Stimulated activated CD4-positive, alpha-beta T cell treated with anti-CD3 and anti-CD28 coated beads, TNF-alpha, amount 100 ng/mL, for 24 hours (primary cell): ENCODE data around the gene GREB1.

Experiments used
- DNase-seq, 3 experiments: peaks; one replicate each; pipeline ENCODE4 v3.0.0-alpha.2; 2020; ENCODE audit warnings: low read depth in 3 of 3

GREB1 gene

DNA sequence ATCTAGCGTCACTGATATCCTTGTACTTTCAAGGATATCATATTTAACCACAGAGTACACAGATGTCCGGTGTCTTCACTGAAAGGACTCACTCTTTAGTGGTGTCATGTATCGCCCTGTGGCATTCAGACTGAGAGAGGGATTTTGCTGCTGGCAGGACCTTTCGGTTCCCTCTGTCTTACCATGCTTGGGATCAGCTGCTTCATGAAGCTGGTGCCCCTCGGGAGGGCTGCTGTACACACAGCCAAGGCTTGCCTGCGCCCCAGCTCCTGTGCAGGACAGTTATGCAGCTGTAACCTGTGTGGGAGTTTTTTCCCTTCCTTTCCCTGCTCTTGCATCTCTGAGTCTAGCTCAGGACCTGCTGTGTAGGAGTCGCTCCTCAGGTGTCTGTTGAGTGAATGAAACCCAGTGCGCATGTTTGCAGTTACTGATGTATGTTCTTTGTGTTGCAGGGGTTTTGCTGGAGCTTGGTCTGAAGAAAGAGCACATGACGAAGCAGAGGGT is 64.4 kb downstream of the GREB1 start:
- DNase-seq, result no peak

DNA sequence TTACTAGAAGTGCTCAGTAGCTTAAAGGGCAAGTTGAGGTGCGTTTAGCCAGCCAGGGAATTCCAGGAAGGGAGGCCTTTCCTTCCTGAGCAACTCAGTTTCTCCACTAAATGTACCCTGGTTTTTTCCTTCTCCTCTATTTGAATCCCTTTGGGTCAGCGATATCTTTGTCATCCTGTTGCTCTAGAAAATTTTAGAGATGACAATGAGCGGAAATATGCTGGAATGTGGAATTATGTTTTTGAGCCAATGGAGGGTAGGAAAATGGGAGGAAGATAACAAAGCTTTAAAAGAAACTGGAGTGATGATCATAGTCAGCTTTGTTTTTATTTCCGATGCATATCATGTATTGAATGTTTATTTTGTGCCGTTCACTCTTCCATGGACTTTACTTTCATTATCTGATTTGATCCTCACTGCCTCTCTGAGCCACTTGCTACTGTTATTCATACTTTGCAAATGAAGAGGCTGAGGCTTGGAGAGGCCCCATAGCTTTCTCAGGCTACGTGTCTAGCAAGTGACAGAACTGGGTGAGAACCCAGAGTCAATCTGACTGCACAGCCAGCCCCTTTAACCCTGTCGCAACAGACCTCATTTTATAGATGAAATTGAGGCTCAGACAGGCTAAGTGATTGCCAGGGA is 68.8 kb downstream of the GREB1 start:
- no peak for DNase-seq

DNA sequence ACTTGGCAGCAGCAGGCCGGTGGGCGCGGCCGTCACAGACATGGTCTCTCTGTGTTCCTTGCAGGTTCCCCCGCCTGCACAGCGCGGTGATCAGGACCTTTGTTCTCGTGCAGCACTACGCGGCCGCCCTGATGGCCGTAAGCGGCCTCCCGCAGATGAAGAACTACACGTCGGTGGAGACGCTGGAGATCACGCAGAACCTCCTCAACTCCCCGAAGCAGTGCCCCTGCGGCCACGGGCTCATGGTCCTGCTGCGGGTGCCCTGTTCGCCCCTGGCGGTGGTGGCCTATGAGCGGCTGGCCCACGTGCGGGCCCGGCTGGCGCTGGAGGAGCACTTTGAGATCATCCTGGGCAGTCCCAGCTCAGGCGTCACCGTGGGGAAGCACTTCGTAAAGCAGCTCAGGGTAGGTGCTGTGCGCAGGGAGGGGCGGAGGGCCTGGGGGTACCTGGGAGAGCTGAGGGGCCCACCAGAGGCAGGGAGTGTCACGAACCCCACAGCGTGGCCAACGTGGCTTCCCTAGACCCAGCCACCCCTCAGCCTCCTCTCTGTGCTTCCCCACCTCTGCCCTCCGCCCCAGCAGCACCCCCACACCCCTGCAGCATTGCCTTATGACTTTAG is 76.9 kb downstream of the GREB1 start:
- no peak for DNase-seq

DNA sequence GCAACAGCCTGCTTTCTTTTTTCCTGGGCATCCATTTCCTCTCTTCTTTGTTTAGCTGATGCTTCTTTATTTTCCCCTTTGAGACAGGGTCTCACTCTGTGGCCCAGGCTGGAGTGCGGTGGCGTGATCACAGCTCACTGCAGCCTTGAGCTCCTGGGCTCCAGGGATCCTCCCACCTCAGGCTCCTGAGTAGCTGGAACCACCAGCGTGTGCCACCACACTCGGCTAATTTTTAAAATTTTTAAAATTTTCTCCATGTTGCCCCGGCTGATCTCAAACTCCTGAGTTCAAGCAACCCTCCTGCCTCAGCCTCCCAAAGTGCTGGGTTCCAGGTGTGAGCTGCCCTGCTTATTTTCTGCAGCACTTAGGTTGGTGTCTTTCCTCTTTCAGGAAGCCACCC is 77.4 kb downstream of the GREB1 start:
- no peak for DNase-seq

DNA sequence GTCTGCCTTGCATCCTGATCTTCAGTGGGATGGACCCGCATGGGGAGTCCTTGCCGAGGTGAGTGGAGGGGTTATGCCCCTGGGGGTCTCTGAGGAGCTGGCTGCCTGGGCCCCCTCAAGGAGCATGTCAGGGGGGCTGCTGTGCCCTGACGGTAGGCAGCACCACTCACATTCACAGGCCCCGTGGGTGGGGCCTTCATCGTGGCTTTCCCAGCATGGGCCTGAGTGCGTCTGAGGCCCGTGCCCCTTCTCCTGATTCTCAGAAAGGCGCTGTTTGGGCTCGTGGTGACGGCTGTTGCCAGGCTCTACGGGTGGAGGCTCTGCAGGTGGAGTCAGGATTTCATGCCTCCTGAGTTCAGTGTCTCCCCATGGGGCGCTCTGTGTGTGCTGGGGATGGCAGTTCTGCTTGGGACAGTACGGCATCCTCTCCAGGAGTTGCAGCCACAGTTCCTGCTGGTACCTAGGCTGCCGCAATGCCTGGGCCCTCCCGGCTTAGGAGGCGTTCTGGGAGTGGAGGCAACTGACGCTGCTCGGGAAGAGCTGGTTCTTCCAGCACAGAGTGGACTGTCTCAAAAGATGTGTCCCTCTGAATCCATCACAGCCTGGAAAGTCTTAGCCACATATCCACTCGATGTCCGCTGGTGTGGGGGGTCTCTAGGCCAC is 78.8 kb downstream of the GREB1 start:
- no peak for DNase-seq

DNA sequence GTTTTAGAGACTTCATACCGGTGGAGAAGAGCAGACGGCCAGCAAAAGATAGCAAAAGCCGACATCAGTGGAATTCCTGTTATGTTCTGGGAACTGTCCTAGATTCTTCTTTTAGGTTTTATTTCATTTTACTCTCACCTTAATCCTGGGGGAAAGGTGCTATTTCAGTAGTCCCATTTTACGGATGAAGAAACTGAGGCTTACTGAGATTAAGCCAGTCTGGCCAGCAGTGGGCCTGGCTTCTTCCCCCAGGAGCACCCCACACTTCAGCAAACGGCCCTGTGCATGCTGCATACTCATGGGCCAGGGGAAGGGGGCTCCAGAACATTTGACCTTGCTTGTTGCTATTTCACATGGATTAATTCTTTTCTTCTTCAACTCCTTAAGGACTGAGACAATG is 79.5 kb downstream of the GREB1 start:
- DNase-seq, result no peak

DNA sequence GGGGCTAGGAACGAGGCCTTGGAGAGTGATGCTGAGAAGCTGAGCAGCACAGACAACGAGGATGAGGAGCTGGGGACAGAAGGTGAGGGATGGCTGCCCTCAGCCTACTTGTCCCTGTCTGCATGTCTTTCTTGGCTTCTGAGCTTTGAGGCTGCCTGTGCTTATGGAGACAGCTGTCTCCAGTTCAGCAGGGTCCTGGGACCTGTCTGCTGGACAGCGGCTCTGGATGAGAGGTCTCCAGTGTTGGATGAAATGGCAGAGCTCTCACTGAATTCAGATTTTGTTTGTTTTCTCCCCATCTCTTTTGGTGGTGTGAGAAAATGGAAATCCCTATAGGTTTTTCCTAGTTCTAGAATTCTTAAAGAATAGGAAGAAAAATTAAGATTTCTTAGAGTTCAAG is 81.4 kb downstream of the GREB1 start:
- DNase-seq, result no peak

DNA sequence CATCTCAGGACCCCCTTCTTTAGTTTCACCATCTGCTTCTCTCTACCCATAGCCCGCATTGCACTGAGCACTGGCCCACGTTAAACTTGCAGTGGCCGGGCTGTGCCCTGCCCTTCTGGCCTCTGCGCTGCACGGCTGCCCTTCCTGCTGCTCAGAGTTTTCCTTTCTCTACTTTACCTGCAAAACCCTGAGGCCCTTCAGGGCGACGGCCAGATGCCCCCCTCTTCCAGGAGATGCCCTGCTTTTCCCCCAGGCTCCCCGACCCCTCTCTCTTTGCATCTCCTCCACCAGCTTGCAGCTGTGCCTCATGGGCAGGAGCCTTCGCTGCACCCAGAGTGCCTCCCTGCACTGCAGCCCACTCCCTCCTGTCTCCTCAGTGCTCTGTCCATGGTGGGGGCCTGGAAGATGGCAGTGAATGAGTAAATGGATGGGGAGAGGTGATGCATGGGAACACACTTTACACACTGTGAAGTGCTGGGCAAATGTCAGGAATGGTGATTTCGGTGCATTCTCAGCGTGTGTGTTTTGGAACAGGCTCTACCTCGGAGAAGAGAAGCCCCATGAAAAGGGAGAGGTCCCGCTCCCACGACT is 82.3 kb downstream of the GREB1 start:
- DNase-seq, result no peak

DNA sequence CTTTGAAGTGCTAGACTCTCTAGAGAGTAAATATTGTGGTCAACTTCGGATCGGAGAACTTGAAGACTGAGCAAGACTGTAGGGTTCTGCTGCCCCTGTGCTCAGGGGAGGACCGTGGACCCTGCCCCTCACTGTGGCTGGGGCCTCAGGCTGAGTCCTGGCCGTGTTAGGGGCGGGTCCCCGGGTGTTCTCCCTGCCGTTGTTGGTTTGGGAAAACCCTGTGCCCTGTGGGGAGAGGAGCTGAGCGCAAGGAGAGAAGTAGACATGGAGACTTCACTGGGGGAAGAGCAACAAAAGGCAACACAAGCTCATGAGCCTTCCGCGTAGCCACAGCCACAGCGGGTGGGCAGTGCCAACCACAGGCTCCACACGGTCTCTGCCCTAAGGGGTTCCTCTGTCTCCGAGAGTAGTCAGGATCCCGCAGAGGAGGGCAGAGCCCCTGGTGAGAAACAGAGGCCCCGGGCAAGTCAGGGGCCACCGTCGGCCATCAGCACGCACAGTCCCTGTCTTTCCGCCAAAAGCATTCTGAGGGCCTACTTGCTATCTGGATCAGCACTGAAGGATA is 83.1 kb downstream of the GREB1 start:
- DNase-seq, result no peak

DNA sequence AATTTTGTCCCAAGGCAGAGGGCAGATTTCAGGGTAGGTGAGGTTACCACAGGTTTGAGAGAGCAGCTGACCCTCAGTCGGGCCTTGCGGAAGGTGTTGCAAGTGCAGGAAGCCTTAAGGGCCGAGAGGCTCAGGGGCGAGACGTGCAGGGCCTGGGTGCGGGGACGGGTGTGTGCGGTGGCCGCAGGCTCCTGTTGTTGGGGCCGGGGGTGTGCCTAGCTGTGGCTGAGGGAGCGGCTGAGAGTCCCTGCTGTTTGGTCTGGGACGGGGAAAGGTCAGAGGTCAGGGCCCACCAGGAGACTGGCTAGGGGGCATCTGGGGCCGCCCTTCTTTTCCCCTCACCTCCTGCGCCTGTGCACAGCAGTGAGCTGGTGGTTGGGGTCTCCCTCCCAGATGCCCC is 83.7 kb downstream of the GREB1 start:
- DNase-seq, result no peak

DNA sequence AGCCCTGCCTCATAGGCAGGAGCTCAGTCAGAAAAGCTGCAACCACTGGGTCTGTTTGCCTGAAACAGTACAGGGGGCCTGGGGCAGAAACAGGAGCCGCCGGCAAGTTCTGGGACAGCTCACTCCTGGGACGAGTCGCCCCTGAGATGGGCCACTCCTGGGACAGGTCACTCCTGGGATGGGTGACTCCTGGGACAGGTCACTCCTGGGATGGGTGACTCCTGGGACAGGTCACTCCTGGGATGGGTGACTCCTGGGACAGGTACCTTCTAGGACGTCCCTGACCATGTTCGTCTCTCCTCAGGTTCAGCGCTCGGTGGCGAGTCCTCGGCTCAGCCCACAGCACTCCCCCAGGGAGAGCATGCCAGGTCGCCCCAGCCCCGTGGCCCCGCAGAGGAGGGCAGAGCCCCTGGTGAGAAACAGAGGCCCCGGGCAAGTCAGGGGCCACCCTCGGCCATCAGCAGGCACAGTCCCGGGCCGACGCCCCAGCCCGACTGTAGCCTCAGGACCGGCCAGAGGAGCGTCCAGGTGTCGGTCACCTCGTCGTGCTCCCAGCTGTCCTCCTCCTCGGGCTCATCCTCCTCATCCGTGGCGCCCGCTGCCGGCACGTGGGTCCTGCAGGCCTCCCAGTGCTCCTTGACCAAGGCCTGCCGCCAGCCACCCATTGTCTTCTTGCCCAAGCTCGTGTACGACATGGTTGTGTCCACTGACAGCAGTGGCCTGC is 84.3 kb downstream of the GREB1 start:
- DNase-seq, result no peak

DNA sequence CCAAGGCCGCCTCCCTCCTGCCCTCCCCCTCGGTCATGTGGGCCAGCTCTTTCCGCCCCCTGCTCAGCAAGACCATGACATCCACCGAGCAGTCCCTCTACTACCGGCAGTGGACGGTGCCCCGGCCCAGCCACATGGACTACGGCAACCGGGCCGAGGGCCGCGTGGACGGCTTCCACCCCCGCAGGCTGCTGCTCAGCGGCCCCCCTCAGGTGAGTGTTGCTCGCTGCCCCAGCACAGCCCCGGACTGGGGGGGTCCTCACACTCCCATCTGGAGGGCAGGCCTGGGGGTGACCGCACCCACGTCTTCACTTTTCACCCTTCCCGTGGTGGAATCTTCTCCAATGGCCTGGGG is 84.8 kb downstream of the GREB1 start:
- no peak for DNase-seq

DNA sequence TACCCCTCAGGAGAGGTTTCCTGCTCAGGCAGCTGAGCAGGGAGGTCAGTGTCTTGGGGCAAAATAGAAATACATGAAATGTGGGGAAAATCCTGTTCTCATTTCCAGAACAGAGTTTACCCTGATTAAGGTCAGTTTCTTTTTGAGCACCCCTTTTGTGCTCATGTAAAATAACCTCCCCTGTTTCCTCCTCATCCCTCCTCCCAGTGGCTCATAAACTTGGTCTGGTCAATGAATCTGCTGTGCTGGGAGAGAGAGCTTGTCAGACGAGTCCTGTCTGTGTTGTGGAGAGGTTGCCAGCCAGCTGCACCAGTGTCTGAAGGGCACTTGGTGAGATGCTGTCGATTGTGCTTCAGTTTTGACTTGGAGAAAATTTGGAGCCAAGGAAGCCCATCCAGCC is 87.6 kb downstream of the GREB1 start:
- no peak for DNase-seq

DNA sequence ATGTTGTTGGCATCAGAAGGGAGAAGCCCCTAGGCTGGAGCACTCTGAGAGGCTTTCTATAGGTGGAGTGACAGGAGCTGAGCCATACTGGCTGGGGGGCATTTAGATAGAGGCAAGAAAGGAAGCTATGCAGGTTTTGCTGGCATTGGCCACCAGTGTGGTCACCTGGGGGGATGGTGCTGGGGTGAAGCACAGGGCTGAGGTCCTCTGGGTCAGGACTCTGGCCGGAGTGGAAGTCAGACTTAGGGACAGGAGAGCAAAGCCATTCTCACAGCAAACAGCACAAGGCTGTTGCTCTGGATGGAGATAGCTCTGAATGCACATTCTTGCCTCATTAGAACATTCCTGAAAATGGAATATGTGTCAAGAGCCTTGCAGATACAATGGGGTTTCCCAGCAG is 88.8 kb downstream of the GREB1 start:
- no peak for DNase-seq

DNA sequence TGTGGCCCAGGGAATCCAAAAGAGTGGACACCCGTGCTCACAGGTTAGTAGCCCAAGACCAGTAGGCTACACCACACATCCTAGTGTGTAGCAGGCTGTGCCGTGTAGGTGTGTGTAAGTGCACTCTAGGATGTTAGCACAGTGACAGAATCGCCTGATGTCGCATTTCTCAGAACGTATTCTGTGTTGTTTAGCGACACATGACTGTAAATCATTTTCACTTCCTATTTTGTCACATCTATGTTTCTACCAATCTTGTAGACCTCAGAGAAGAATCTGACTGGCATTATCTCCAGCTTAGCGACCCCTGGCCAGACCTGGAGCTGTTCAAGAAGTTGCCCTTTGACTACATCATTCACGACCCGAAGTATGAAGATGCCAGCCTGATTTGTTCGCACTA is 91.0 kb downstream of the GREB1 start:
- DNase-seq, result no peak

DNA sequence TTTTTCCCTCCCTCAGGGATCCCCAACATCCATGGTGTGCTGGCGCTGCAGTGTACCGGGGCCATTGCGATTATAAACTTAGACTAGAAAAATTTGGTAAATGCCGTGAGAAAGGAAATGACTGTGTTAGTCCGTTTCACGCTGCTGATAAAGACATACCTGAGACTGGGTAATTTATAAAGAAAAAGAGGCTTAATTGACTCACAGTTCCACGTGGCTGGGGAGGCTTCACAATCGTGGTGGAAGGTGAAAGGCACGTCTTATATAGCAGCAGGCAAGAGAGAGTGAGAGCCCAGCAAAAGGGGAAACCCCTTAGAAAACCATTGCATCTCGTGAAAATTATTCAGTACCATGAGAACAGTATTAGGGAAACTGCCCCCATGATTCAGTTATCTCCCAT is 91.8 kb downstream of the GREB1 start:
- no peak for DNase-seq

DNA sequence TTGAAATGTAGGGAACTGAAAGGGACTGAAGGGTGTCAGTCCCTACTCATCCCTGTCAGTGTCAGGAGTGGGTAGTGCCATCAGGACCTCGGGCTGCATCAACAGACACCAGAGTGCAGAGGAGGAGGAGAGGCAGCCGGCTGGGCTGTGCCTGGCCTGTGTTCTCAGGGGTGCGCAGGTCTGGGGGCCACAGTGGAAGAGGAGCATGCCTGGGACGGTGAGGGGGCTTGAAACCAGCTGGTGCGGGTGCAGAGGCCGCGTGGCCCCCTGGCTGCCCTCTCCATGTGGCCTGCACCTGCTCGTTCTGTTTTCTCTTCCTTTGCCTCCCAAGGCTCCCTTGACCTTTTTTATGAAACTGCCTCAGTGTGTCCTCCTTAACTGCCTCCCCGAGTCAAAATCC is 94.8 kb downstream of the GREB1 start:
- no peak for DNase-seq

DNA sequence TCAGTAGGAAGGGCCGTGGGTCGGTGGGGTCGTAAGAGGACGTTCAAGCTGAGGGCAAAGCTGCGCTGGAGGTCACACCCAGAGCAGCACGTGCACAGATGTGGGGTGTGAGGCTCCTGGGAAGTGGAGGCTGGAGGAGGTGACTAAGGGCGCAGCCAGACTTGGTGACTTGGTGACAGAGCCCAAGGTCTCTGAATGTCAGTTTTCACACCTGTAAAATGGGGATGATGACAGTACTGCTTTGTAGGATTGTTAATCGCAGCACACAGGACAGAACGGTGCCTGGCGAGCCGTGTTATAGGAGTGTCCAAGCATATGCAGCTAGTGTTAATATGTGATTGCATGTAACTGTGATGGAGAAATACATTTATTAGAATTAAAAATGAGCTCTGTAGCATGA is 95.4 kb downstream of the GREB1 start:
- no peak for DNase-seq

DNA sequence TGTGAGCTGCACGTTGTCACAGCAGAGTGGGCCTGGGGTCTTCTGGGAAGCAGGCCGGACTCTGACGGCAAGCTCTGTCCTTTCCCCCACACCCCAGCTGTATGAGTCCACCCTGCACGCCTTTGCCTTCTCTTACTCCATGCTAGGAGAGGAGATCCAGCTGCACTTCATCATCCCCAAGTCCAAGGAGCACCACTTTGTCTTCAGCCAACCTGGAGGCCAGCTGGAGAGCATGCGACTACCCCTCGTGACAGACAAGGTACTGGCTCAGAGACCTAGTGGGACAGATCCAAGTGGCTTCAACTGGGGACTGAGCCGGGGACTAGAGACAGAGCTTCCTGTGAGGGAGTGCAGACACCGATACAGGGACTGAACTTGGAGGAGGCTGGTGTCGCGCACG is 96.0 kb downstream of the GREB1 start:
- DNase-seq, result no peak

DNA sequence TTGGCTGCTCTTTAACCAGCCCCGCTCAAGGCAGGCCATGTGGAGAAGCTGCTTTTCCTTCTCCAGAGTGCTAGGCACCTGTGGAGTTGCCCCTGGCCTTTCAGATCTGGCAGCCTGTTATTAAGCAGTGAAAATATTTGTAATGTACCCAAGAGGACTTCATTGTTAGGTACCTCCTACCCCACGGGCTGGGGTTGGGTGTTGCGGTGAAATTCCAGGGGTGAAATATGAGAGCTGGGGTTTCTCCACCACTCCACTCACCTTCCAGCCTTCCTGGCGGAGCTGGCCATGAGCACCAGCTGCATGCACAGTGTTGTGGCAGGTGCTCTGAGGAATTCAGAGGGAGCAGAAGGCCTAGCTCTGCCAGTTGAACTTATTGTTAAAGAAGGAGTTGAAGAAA is 97.0 kb downstream of the GREB1 start:
- no peak for DNase-seq

DNA sequence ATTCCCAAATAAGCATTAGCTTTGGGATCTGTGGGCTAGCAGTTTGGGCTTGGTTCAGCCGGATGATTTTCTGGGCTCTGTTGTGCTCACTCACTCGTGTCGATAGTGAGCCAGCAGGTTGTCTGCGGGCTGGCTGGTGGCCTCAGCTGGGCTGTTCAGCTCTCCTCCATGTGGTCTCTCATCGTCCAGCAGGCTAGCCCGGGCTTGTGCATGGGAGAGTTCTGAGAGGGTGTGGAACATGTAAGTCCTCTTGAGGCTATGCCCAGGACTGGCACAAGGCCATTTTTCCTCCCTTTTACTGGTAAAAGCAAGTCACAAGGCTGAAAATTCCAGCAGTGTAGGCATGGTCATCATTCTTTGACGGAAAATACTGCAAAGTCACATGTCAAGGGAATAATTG is 97.6 kb downstream of the GREB1 start:
- DNase-seq, result no peak

DNA sequence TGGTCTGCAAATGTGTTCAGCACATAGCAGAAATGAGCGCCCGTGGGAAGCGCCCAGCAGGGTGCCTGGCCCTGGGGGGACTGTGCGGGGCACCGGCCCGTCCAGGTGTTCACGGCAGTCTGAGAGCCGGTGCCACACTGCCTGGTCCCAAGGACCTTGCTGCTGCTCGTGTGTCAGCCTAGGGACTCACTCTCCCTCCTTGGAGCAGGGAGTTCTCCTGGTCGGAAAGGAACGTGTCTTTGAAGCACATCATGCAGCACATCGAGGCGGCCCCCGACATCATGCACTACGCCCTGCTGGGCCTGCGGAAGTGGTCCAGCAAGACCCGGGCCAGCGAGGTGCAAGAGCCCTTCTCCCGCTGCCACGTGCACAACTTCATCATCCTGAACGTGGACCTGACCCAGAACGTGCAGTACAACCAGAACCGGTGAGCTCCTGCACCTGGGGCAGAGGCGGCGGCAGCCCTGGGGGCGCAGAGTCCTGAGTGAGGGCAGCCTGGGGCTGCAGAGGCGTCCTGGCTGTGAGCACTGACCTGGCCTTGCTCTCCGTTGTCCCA is 100.2 kb downstream of the GREB1 start:
- no peak for DNase-seq
